ENCODE measurements around the gene CAPS2.

Gene CAPS2

GRCh38 chr12:75236206-75236605 is 93.9 kb downstream of the CAPS2 start:
- no peak for DNase-seq (ENCODE audit: low spot score)
- in situ Hi-C loops (cut with MboI; ENCODE audit: low sequenced_read_pairs, unreplicated experiment): no loop called here
- TF ChIP-seq CTCF (IDR thresholded peaks at IDR 0.05; ENCODE audit: borderline replicate concordance, control extremely low read depth, extremely low read depth, insufficient read depth, missing control alignments): no peak

DNA sequence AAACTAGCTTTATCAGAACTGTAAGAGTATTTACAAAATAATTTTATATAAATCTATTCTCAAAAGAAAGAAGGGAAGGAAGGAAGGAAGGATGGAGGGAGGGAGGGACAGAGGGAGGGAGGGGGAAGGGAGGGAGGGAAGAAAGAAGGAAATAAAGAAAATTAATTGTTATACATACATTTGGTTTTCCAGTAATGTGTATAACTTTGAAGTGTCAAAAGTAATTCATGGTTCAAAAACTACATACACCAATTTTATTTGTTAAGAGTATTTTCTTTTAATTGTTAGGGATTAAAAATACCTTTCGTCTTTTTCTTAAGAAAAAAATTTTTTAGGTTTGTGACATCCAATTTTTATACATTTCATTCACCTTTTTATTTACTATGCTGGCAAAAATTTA is 103.0 kb downstream of the CAPS2 start:
- no peak for TF ChIP-seq CTCF (IDR thresholded peaks at IDR 0.05; ENCODE audit: borderline replicate concordance, control extremely low read depth, extremely low read depth, insufficient read depth, missing control alignments)
- in situ Hi-C loops (cut with MboI; ENCODE audit: low sequenced_read_pairs, unreplicated experiment): no loop called here
- no peak for DNase-seq (ENCODE audit: low spot score)

All from GM13976 (cell line).